Endothelial cell of umbilical vein (primary cell): ENCODE results near the gene ZBTB7B. TPM values are rescaled to one million over a fixed set of nuclear protein-coding genes. Genes with fewer than 3 reads are reported as not detected.
A peak's percentile ranks its signal among the peaks of the same experiment; 100 is the strongest.

ENCODE experiments used
- BruUV-seq: library from RNA; stranded (reverse); fragments of 400-500 nt; replicated peaks from 2 replicates; lab custom pipeline; 2021; lab: Mats Ljungman, UMichigan
- CTCF ChIA-PET: fragments of 300-600, 350-600 bp; sonication (Branson Sonifier 250); formaldehyde crosslinking; loops from one replicate; lab custom pipeline; 2021; ENCODE audit warnings: antibody characterized with exemption, inconsistent platforms; lab: Charles Lee
- POLR2A ChIA-PET: fragments of 300-600, 350-600 bp; sonication (Branson Sonifier 250); formaldehyde crosslinking; loops from one replicate; lab custom pipeline; 2021; ENCODE audit warnings: antibody characterized with exemption, inconsistent platforms; lab: Charles Lee
- DNase-seq: peaks from one replicate; pipeline ENCODE4 v3.0.0-alpha.2; 2011; ENCODE audit warnings: low read depth, low spot score
- FAIRE-seq: peaks from 2 replicates; lab custom pipeline; 2011; peaks lifted over from hg19 to GRCh38; lab: Jason Lieb, UNC
- H2AFZ ChIP-seq: 2 replicates; pipeline ENCODE4 v1.6.0; 2012; ENCODE audit warnings: low read depth, low read length, control low read depth, inconsistent platforms
- H3K27ac ChIP-seq: 2 replicates; pipeline ENCODE4 v1.5.1; 2011; ENCODE audit warnings: low read depth, mild to moderate bottlenecking, control low read depth, low read length, moderate library complexity; ENCODE audit not compliant: insufficient read depth
- H3K27me3 ChIP-seq, 2 experiments: 2 replicates each; pipeline versions ENCODE4 v1.6.0 to v1.6.1; 2011; ENCODE audit warnings: low read length in 2 of 2, mixed read lengths in 1 of 2; ENCODE audit not compliant: control insufficient read depth in 2 of 2, insufficient read depth in 2 of 2
- H3K36me3 ChIP-seq, 2 experiments: 2 replicates in 1 of 2; 3 replicates in 1 of 2; pipeline ENCODE4 v1.5.1; 2011; ENCODE audit warnings: low read length in 2 of 2, mild to moderate bottlenecking in 1 of 2, moderate library complexity in 1 of 2; ENCODE audit not compliant: control insufficient read depth in 2 of 2, insufficient read depth in 2 of 2; ENCODE audit errors: extremely low read depth in 1 of 2
- H3K4me1 ChIP-seq: 3 replicates; pipeline ENCODE4 v1.5.1; 2011; ENCODE audit warnings: mild to moderate bottlenecking, low read length; ENCODE audit not compliant: control insufficient read depth, insufficient read depth; ENCODE audit errors: extremely low read depth
- H3K4me2 ChIP-seq: 2 replicates; pipeline ENCODE4 v1.6.1; 2011; ENCODE audit warnings: low read length, control low read depth, mixed read lengths; ENCODE audit not compliant: insufficient read depth
- H3K4me3 ChIP-seq, 3 experiments: fragments of 200-600 bp in 1 of 3; sonication (generic), shearing (Covaris generic) in 1 of 3; replicated peaks in 1 of 3; 2 replicates each; pipeline ENCODE4 v1.5.1; 2011 to 2016; ENCODE audit warnings: control low read depth in 3 of 3, low read length in 3 of 3, mild to moderate bottlenecking in 2 of 3, inconsistent platforms in 1 of 3, low read depth in 1 of 3, moderate library complexity in 1 of 3; ENCODE audit not compliant: insufficient read depth in 1 of 3
- H3K79me2 ChIP-seq: 2 replicates; pipeline ENCODE4 v1.6.0; 2012; ENCODE audit warnings: low read length, inconsistent platforms; ENCODE audit not compliant: control insufficient read depth, insufficient read depth
- H3K9ac ChIP-seq: replicated peaks from 2 replicates; pipeline ENCODE3; 2011; ENCODE audit warnings: low read length, control low read depth; ENCODE audit not compliant: insufficient read depth; ENCODE audit errors: extremely low read depth
- H3K9me1 ChIP-seq: replicated peaks from 3 replicates; pipeline ENCODE4 v1.6.0; 2011; ENCODE audit warnings: mild to moderate bottlenecking, low read length; ENCODE audit not compliant: control insufficient read depth, insufficient read depth; ENCODE audit errors: extremely low read depth
- H3K9me3 ChIP-seq: replicated peaks from 2 replicates; pipeline ENCODE4 v1.5.1; 2012; ENCODE audit warnings: low read length, inconsistent platforms; ENCODE audit not compliant: control insufficient read depth, insufficient read depth
- H4K20me1 ChIP-seq: replicated peaks from 2 replicates; pipeline ENCODE3; 2011; ENCODE audit warnings: mild to moderate bottlenecking, low read length; ENCODE audit not compliant: control insufficient read depth, insufficient read depth; ENCODE audit errors: extremely low read depth
- CTCF ChIP-seq, 2 donors: IDR thresholded peaks; 1 replicate in 1 of 2; 2 replicates in 1 of 2; pipeline ENCODE4 v1.5.1; 2011; ENCODE audit warnings: low read length in 2 of 2, mild to moderate bottlenecking in 2 of 2, moderate library complexity in 2 of 2, control low read depth in 1 of 2, inconsistent platforms in 1 of 2, low read depth in 1 of 2; ENCODE audit not compliant: insufficient read depth in 1 of 2; ENCODE audit errors: extremely low read depth in 1 of 2
- EZH2 ChIP-seq: IDR thresholded peaks from 2 replicates; pipeline ENCODE4 v1.6.1; 2012; ENCODE audit warnings: borderline replicate concordance, low read depth, mild to moderate bottlenecking, moderate library complexity, low read length, inconsistent platforms; ENCODE audit not compliant: severe bottlenecking
- FOS ChIP-seq: IDR thresholded peaks from 2 replicates; pipeline ENCODE4 v1.6.1; 2011; ENCODE audit warnings: mild to moderate bottlenecking, low read length, moderate library complexity, borderline replicate concordance; ENCODE audit not compliant: insufficient read depth
- GATA2 ChIP-seq: IDR thresholded peaks from 2 replicates; pipeline ENCODE4 v1.7.0; 2011; ENCODE audit warnings: low read depth, mild to moderate bottlenecking, moderate library complexity, mixed read lengths, low read length; ENCODE audit not compliant: insufficient read length, insufficient read depth
- JUN ChIP-seq: IDR thresholded peaks from 2 replicates; pipeline ENCODE4 v1.6.1; 2011; ENCODE audit warnings: borderline replicate concordance, low read depth; ENCODE audit not compliant: insufficient read length, insufficient read depth
- MYC ChIP-seq: IDR thresholded peaks from one replicate; pipeline ENCODE4 v1.6.1; 2011; ENCODE audit warnings: mild to moderate bottlenecking, low read depth, low read length
- POLR2A ChIP-seq: IDR thresholded peaks from 2 replicates; pipeline ENCODE4 v1.6.1; 2012; ENCODE audit warnings: low read depth, mild to moderate bottlenecking, control low read depth, low read length
- POLR2AphosphoS5 ChIP-seq: IDR thresholded peaks from 2 replicates; pipeline ENCODE4 v1.6.1; 2012; ENCODE audit warnings: low read depth, mild to moderate bottlenecking, control low read depth, low read length, moderate library complexity; ENCODE audit not compliant: insufficient read depth
- dilution Hi-C: fragments of 300-500 bp; cut with MboI; formaldehyde crosslinking; loops from one replicate; pipeline ENCODE4 v1.15.0; 2019; ENCODE audit warnings: low sequenced_read_pairs; ENCODE audit not compliant: extremely low pct_ligation_motif_present
- intact Hi-C: fragments of 100-400 bp; cut with micrococcal nuclease; formaldehyde crosslinking; loops from one replicate; pipeline ENCODE4 v1.10.0; 2022
- polyA plus RNA-seq, 4 experiments: library from polyadenylated mRNA; depleted of rRNA in 3 of 4; stranded (reverse) in 3 of 4; unstranded in 1 of 4; fragments of >200 nt; gene quantifications; 2 replicates each; pipeline versions ENCODE4 v1.2.1 to v1.2.3, GENCODE V29; 2011 to 2012; ENCODE audit warnings: missing spikeins in 1 of 4
- total RNA-seq: library from RNA; stranded (reverse); gene quantifications from 2 replicates; pipeline ENCODE4 v1.2.3, GENCODE V29; 2021
- TF ChIP-seq, protein P1 (sequence below): IDR thresholded peaks from 2 replicates; pipeline ENCODE4 v1.6.1; 2011; ENCODE audit not compliant: insufficient read depth, insufficient read length

The ZBTB7B gene
- total and polyA plus RNA-seq, 2 donors (not counting 3 experiments of a cell fraction or from before 2014, with no cell fraction given) = 20.0 to 26.2 TPM

DNA sequence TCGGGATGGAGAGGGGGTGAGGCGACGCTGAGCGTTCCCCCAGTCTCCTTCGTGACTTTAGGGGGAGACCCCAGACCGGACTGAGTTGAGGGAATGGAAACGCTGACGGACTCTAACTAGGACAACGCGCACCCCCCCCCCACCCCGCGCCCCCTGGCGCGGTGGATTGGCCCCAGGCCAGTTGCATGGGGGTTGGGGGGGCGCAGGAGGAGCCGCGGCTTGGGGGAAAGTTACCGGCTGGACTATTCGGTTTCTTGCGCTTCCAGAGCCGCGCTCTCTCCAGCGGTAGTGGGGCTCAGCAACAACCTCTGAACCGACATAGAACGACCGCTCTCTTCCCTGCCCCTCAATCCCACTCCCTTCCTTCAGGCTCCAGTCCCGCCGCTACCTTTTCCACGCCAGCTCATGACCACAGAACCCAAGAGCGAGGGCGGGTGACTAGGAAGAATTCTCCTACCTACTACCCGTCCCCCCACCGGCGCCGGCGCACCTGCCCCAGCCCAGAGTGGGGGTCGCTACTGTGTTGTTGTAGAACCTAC is 694 bp downstream of the ZBTB7B start:
- CTCF ChIA-PET = interaction anchor here (0.7 to 6.5 kb wide), 8 partner anchors 9 to 424 kb away, joined by 3 to 87 read pairs (median 4); partner anchors contain the start of genes ADAM15, LENEP, PYGO2 and SHC1
- peaks cover 16% of the 10 kb centered on the region for H3K79me2 ChIP-seq
- H3K4me2 ChIP-seq = peak overlapping the region; percentile 54
- no peaks in the 10 kb centered on the region for H4K20me1 ChIP-seq
- TSS peak; percentile 34 for BruUV-seq
- H2AFZ ChIP-seq = peak overlapping the region; percentile 21
- H3K9me3 ChIP-seq = no peaks in the 10 kb centered on the region
- TF ChIP-seq, protein P1, sequence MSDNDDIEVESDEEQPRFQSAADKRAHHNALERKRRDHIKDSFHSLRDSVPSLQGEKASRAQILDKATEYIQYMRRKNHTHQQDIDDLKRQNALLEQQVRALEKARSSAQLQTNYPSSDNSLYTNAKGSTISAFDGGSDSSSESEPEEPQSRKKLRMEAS = no peak
- no peak for TF ChIP-seq EZH2
- no peak for TF ChIP-seq MYC
- TF ChIP-seq FOS = no peak
- no peak for TF ChIP-seq POLR2AphosphoS5
- TF ChIP-seq JUN = no peak
- no peak for TF ChIP-seq POLR2A
- TF ChIP-seq CTCF (IDR thresholded peaks at IDR 0.05; ENCODE audit: extremely low read depth in 1 of 2, insufficient read depth in 1 of 2, low read depth in 1 of 2, low read length in 2 of 2) = no peak
- TF ChIP-seq GATA2 = no peak
- peak overlapping the region; percentile 53 to 94 (median 65) for H3K4me3 ChIP-seq
- H3K36me3 ChIP-seq = no peaks in the 10 kb centered on the region
- H3K27ac ChIP-seq = peak overlapping the region; percentile 63
- peak overlapping the region; percentile 69 for H3K9ac ChIP-seq
- H3K27me3 ChIP-seq = no peaks in the 10 kb centered on the region
- POLR2A ChIA-PET = no interaction called here
- FAIRE-seq (peak; percentile 67), DNase-seq (peak; percentile 42)
- dilution Hi-C loops = no loop called here
- intact Hi-C loops = loop anchor here (2.0 to 5.0 kb wide), 2 partner anchors 42 to 446 kb away; partner anchors contain the start of gene UBE2Q1
- peaks cover 25% of the 10 kb centered on the region for H3K4me1 ChIP-seq
- H3K9me1 ChIP-seq = no peaks in the 10 kb centered on the region
